Stimulated activated CD4-positive, alpha-beta T cell treated with anti-CD3 and anti-CD28 coated beads, Interleukin-2, amount 100 ng/mL, for 24 hours (primary cell): ENCODE data around the gene RCN2.

Experiments used
- DNase-seq, 2 donors: peaks; one replicate each; pipeline ENCODE4 v3.0.0-alpha.2; 2020

Gene RCN2

GRCh38 chr15:76996076-76996525 is 64.6 kb downstream of the RCN2 start:
- DNase-seq, result no peak

DNA sequence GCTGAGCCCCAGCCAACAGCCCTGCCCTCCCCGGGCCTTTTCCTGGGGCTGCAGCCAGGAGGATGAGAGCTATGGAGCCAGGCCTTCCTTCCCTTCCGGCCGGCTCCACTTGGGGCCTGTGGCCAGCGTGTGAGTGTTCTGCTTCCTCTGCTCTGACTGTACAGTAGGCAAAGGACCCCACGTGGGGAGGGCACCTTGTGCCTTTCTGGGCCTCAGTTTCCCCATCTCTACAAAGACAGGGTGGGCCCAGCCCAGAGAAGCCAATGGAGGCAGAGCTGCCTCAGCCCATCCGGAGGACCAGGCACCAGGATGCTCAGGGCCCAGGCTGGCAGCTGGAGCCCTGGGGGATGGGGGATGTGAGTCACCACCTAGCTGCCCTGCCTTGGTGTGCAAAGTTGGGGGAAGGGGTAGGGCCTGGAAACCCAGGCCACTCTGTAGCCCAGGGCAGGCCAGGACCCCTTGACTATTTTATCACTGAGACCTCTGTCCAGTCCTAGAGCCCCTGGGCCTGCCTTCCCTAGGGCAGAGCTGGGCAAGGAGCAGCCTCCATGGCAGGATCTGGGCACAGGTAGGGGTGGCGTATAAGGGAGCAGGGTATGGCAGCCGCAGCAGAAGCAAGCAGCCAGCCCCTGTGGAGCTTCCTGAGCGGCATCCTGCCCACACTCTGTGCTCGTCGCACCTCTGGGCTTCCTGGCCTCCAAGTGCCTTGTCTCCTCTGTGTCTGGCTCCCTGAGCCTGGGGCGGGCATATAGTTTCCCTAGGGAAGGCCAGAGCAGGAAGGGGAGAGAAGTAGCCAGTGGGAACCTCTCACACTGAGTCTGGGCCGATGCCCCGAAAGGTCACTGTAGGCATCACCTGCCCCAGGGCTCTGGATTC is 65.2 kb downstream of the RCN2 start:
- DNase-seq, result peak; percentile 65 to 72

GRCh38 chr15:76998663-76999285 is 67.2 kb downstream of the RCN2 start:
- DNase-seq, result no peak

GRCh38 chr15:76999996-77000395 is 68.4 kb downstream of the RCN2 start:
- DNase-seq, result no peak

GRCh38 chr15:77001351-77001750 is 69.8 kb downstream of the RCN2 start:
- no peak for DNase-seq

DNA sequence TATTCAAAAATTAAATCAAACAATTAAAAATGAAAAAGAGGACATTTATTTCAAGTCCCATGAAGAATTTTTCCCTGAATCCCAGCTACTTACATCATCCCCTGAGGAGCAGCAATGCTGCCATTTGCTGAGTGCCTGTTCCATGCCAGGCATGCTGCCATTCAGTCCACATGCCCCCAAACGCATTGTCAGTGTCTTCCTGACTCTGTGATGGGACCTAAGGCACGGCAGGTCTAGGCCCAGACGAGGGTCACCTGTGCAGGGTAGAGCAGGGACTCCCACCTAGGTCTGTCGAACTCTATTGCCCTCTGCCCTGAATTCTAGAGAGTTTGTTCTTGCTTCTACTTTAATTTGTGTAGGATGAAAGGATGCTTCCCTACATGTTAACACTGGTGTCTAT is 70.4 kb downstream of the RCN2 start:
- DNase-seq, result no peak

- no peak for DNase-seq
Observed at GRCh38 chr15:77002436-77002835, 70.9 kb downstream of the RCN2 start.

DNA sequence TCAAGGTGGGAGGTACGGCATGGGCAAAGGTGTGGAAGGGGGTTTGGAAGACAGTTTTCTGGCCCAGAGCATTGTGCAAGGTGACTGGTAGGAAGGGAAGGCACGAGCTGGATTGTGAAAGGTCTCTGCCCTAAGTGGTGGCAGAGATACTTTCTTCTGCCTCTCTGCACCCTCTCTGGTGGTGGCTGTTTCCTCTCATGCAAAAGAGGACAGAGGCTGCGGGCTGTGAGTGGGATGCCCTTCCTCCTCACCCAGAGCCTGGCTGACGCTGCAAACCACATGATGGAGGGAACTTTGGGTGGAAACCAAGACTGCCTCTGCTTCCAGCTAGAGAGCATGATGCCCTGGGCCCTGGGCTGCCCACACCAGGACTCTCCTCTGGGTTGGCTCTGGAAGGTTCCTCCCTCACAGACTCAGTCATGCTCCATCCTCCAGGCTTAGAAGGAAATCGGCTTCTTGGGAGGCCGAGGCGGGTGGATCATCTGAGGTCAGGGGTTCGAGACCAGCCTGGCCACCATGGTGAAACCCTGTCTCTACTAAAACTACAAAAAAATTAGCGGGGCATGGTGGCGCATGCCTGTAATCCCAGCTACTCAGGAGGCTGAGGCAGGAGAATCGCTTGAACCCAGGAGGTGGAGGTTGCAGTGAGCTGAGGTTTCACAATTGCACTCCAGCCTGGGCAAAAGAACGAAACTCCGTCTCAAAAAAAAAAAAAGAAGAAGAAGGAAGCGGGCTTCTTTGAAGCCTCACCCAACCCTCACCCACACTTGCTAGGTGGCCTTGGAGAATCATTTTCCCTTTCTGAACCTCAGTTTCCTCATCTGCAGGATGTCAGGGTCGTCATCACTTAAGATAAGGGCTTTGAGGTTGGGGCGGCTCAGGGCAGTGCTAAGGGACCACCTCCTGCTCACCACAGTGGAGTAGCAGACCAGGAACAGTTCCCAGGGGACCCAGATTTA is 71.7 kb downstream of the RCN2 start:
- DNase-seq, result peak; percentile 75 to 79
